Right lobe of liver (tissue), 6 donors: ENCODE data around the gene BCL10. TPM values are rescaled to one million over a fixed set of nuclear protein-coding genes. Genes with fewer than 3 reads are reported as not detected.

Experiments used
- ATAC-seq, 4 donors: fragments of 200-7000 bp; cut with Tn5 transposase; one replicate each; pipeline ENCODE4 v1.9.1; 2020; ENCODE audit warnings: mild to moderate bottlenecking in 4 of 4, moderate library complexity in 4 of 4
- DNase-seq, 3 donors: peaks; one replicate each; pipeline ENCODE4 v3.0.0-alpha.2; 2020
- H3K27ac ChIP-seq, 3 donors: fragments of 200-600 bp; one replicate each; pipeline ENCODE4 v1.8.0; 2022
- H3K27me3 ChIP-seq, 2 donors: fragments of 200-600 bp; one replicate each; pipeline ENCODE4 v1.8.0; 2022
- H3K36me3 ChIP-seq, 4 donors: fragments of 200-600 bp; sonication (generic) in 1 of 4; one replicate each; pipeline versions ENCODE4 v1.5.1 to v1.8.0; 2017 to 2022; ENCODE audit warnings: control low read depth in 1 of 4
- H3K4me1 ChIP-seq, 4 donors: fragments of 200-600 bp; sonication (generic) in 1 of 4; one replicate each; pipeline versions ENCODE4 v1.5.1 to v1.8.0; 2017 to 2022; ENCODE audit warnings: control low read depth in 1 of 4
- H3K4me3 ChIP-seq, 3 donors: fragments of 200-600 bp; one replicate each; pipeline ENCODE4 v1.8.0; 2022
- H3K9me3 ChIP-seq, 4 donors: fragments of 200-600 bp; sonication (generic) in 1 of 4; one replicate each; pipeline versions ENCODE4 v1.5.1 to v1.8.0; 2017 to 2022; ENCODE audit warnings: control low read depth in 1 of 4
- CTCF ChIP-seq, 4 donors: fragments of 200-600 bp in 3 of 4; fragments of 450-650 bp in 1 of 4; IDR thresholded peaks; one replicate each; pipeline versions ENCODE4 v1.5.1 to v1.8.0; 2016 to 2022; ENCODE audit warnings: antibody characterized with exemption in 4 of 4, mild to moderate bottlenecking in 2 of 4
- POLR2A ChIP-seq: fragments of 450-650 bp; IDR thresholded peaks from one replicate; pipeline ENCODE4 v1.6.1; 2017; ENCODE audit warnings: antibody characterized with exemption, mild to moderate bottlenecking
- WGBS: methylation state at CpG from one replicate; pipeline ENCODE4 v1.1.6; 2018; ENCODE audit warnings: low coverage, low lambda C conversion rate; ENCODE audit not compliant: insufficient coverage; ENCODE audit errors: missing lambda C conversion rate; 5-methylcytosine and 5-hydroxymethylcytosine counted together
- intact Hi-C, 2 donors: fragments of 100-400 bp; cut with DNase I; formaldehyde crosslinking; loops; one replicate each; pipeline versions ENCODE4 v1.11.2 to v1.14.1; 2022
- total RNA-seq, 6 experiments: library from RNA; depleted of rRNA in 2 of 6; stranded (reverse); fragments of >200 nt in 2 of 6; fragmentation: NEBNext Ultra II Directional in 3 of 6; extraction: Animal tissue kit (Norgen Biotek cat#: 25700) in 3 of 6; gene quantifications; one replicate each; pipeline versions ENCODE4 v1.1.0 to v1.2.4, GENCODE V29; 2016 to 2023
- donor health status: DM: no; HTN: yes; CAD: no.
- donor health status: DM: no; HTN: no; CAD: no.
- donor health status: DM: no; HTN: no; CAD: no.
- donor health status: DM: no; HTN: yes; CAD: no.
- donor health status: DM: no; HTN: yes; CAD: no.

Gene BCL10
- total RNA-seq, 6 experiments from 2014 or later: 7.3 to 14.1 (median 9.1) TPM

- Histone ChIP-seq H3K27me3 (no peaks in the 10 kb centered on the region), H3K9me3 (no peaks in the 10 kb centered on the region), H3K36me3 (no peaks in the 10 kb centered on the region), H3K4me3 (peak overlapping the region; percentile 82 to 87 (median 84)), H3K27ac (peak overlapping the region; percentile 85 to 96 (median 89)), H3K4me1 (peaks cover 0 to 35% (median 5%) of the 10 kb centered on the region in 4 donors)
- WGBS: 2% methylated on average over 11 of the region's 13 CpGs
- TF ChIP-seq CTCF (IDR thresholded peaks at IDR 0.05) (no peak), POLR2A (no peak)
- ATAC-seq: no peak
- intact Hi-C loops: no loop called here
- no peak for DNase-seq
Measured at GRCh38 chr1:85275701-85276214, 674 bp downstream of the BCL10 start.

GRCh38 chr1:85274969-85275453 lies 1.4 kb downstream of the BCL10 start:
- H3K36me3 ChIP-seq: peaks cover 0 to 5% (median 3%) of the 10 kb centered on the region in 4 donors
- ATAC-seq (peak in 1 of 4 donors; percentile 14), DNase-seq (no peak)
- peak overlapping the region; percentile 82 to 87 (median 84) for H3K4me3 ChIP-seq
- intact Hi-C loops: no loop called here
- TF ChIP-seq POLR2A (no peak), CTCF (IDR thresholded peaks at IDR 0.05) (no peak)
- WGBS: 57% methylated on average over 1 of the region's 1 CpG
- H3K4me1 ChIP-seq: peaks cover 0 to 40% (median 9%) of the 10 kb centered on the region in 4 donors
- H3K27ac ChIP-seq: peak overlapping the region in 1 of 3 donors; percentile 89
- no peaks in the 10 kb centered on the region for H3K9me3 ChIP-seq
- no peaks in the 10 kb centered on the region for H3K27me3 ChIP-seq

- no peak for TF ChIP-seq POLR2A
- TF ChIP-seq CTCF (IDR thresholded peaks at IDR 0.05): no peak
- H3K36me3 ChIP-seq: peaks cover 0 to 14% (median 6%) of the 10 kb centered on the region in 4 donors
- no peak overlapping the region for H3K4me3 ChIP-seq
- no peak for DNase-seq
- H3K9me3 ChIP-seq: no peaks in the 10 kb centered on the region
- intact Hi-C loops: no loop called here
- H3K27ac ChIP-seq: no peak overlapping the region
- H3K4me1 ChIP-seq: peaks cover 0 to 56% (median 13%) of the 10 kb centered on the region in 4 donors
- no peak for ATAC-seq
- no peaks in the 10 kb centered on the region for H3K27me3 ChIP-seq
Measured at GRCh38 chr1:85273397-85273796, 3.0 kb downstream of the BCL10 start.

- ATAC-seq (peak; percentile 77 to 91 (median 88)), DNase-seq (no peak)
- H3K27ac ChIP-seq: peak overlapping the region in 2 of 3 donors; percentile 48 to 80
- intact Hi-C loops: no loop called here
- peak overlapping the region in 1 of 3 donors; percentile 4 for H3K4me3 ChIP-seq
- no peaks in the 10 kb centered on the region for H3K9me3 ChIP-seq
- TF ChIP-seq CTCF (IDR thresholded peaks at IDR 0.05): no peak
- no peak for TF ChIP-seq POLR2A
- 32% methylated on average over 5 of the region's 5 CpGs for WGBS
- peaks cover 3 to 34% (median 8%) of the 10 kb centered on the region in 4 donors for H3K36me3 ChIP-seq
- no peaks in the 10 kb centered on the region for H3K27me3 ChIP-seq
- peaks cover 0 to 42% (median 15%) of the 10 kb centered on the region in 4 donors for H3K4me1 ChIP-seq
Measured at GRCh38 chr1:85268801-85269585, 7.4 kb downstream of the BCL10 start.
